GM12878 (cell line): ENCODE data around the gene DHRS1. TPM values are rescaled to one million over a fixed set of nuclear protein-coding genes. Genes with fewer than 3 reads are reported as not detected.

Experiments used
- ATAC-seq: fragments of 200-7000 bp; cut with Tn5 transposase; 3 replicates; pipeline ENCODE4 v1.9.1; 2020; ENCODE audit warnings: mild to moderate bottlenecking, moderate library complexity
- BruUV-seq: library from RNA; stranded (reverse); fragments of 400-500 nt; replicated peaks from 2 replicates; lab custom pipeline; 2021; lab: Mats Ljungman, UMichigan
- CTCF ChIA-PET: fragments of 300-600 bp; sonication (Branson Sonifier 250); formaldehyde crosslinking; extraction: SDS; loops from one replicate; lab custom pipeline; 2021; ENCODE audit warnings: inconsistent platforms; lab: Yijun Ruan, JAX
- POLR2A ChIA-PET: fragments of 350-600 bp; formaldehyde crosslinking; extraction: SDS; loops from one replicate; lab custom pipeline; 2021; ENCODE audit warnings: inconsistent platforms; lab: Charles Lee
- RAD21 ChIA-PET: fragments of 300-600 bp; sonication (Branson Sonifier 250); formaldehyde crosslinking; loops from one replicate; lab custom pipeline; 2023; ENCODE audit warnings: antibody characterized with exemption; ENCODE audit not compliant: unreplicated experiment; lab: Charles Lee
- SMC1A ChIA-PET: fragments of 300-600 bp; sonication (Branson Sonifier 250); formaldehyde crosslinking; loops from one replicate; lab custom pipeline; 2023; ENCODE audit not compliant: unreplicated experiment, uncharacterized antibody; lab: Charles Lee
- DNase-seq: peaks from one replicate; pipeline ENCODE4 v3.0.0-alpha.2; 2011; ENCODE audit warnings: low read depth, low spot score
- FAIRE-seq: peaks from 3 replicates; lab custom pipeline; 2011; peaks lifted over from hg19 to GRCh38; lab: Jason Lieb, UNC
- H2AFZ ChIP-seq: 2 replicates; pipeline ENCODE4 v1.6.0; 2011; ENCODE audit warnings: low read depth, low read length, control low read depth; ENCODE audit not compliant: control insufficient read depth
- H3K27ac ChIP-seq: 2 replicates; pipeline ENCODE4 v1.5.1; 2011; ENCODE audit warnings: control low read depth; ENCODE audit not compliant: control insufficient read depth, insufficient read depth
- H3K27me3 ChIP-seq, 2 experiments: replicated peaks in 1 of 2; 2 replicates each; pipeline versions ENCODE4 v1.6.0 to v1.6.1; 2011; ENCODE audit warnings: low read length in 1 of 2; ENCODE audit not compliant: control insufficient read depth in 2 of 2, insufficient read depth in 2 of 2
- H3K36me3 ChIP-seq, 2 experiments: 2 replicates each; pipeline ENCODE4 v1.5.1; 2011; ENCODE audit warnings: low read length in 1 of 2; ENCODE audit not compliant: control insufficient read depth in 2 of 2, insufficient read depth in 2 of 2
- H3K4me1 ChIP-seq: 2 replicates; pipeline ENCODE4 v1.6.1; 2011; ENCODE audit warnings: mild to moderate bottlenecking, low read length, moderate library complexity, mixed read lengths; ENCODE audit not compliant: control insufficient read depth, insufficient read depth
- H3K4me2 ChIP-seq: 2 replicates; pipeline ENCODE4 v1.6.0; 2011; ENCODE audit warnings: control low read depth; ENCODE audit not compliant: control insufficient read depth, insufficient read depth
- H3K4me3 ChIP-seq: fragments of 200-600 bp; sonication (generic); 2 replicates; pipeline ENCODE4 v1.5.1; 2016
- H3K79me2 ChIP-seq: 2 replicates; pipeline ENCODE4 v1.6.0; 2011; ENCODE audit warnings: low read length; ENCODE audit not compliant: control insufficient read depth, insufficient read depth
- H3K9ac ChIP-seq: 2 replicates; pipeline ENCODE4 v1.8.0; 2011; ENCODE audit warnings: low read length, control low read depth, mixed read lengths; ENCODE audit not compliant: control insufficient read depth, insufficient read depth
- H3K9me3 ChIP-seq: replicated peaks from 3 replicates; pipeline ENCODE4 v1.5.1; 2011; ENCODE audit warnings: mild to moderate bottlenecking, low read length; ENCODE audit not compliant: control insufficient read depth, insufficient read depth
- H4K20me1 ChIP-seq: 2 replicates; pipeline ENCODE4 v1.6.0; 2011; ENCODE audit not compliant: control insufficient read depth, insufficient read depth
- BRCA1 ChIP-seq: IDR thresholded peaks from 2 replicates; pipeline ENCODE4 v1.6.1; 2011; ENCODE audit warnings: low read depth, low read length, improper control_type of control experiment
- KDM1A ChIP-seq: fragments of 200-600 bp; sonication (generic); IDR thresholded peaks from 2 replicates; pipeline ENCODE4 v1.6.1; 2016; ENCODE audit warnings: borderline replicate concordance
- RAD51 ChIP-seq: fragments of 450-650 bp; IDR thresholded peaks from 2 replicates; pipeline ENCODE4 v1.6.1; 2016; ENCODE audit warnings: moderate library complexity, mild to moderate bottlenecking, inconsistent platforms
- YY1 ChIP-seq: IDR thresholded peaks from 2 replicates; pipeline ENCODE4 v1.6.1; 2011; ENCODE audit warnings: low read depth, mild to moderate bottlenecking, low read length
- WGBS: methylation state at CpG from one replicate; pipeline ENCODE4 v1.1.6; 2016; ENCODE audit warnings: low lambda C conversion rate; ENCODE audit not compliant: insufficient replicate concordance, insufficient coverage; ENCODE audit errors: missing lambda C conversion rate; 5-methylcytosine and 5-hydroxymethylcytosine counted together
- in situ Hi-C: fragments of 300-500 bp; cut with MboI; formaldehyde crosslinking; loops from 9 replicates; pipeline ENCODE4 v1.14.3; 2018; ENCODE audit warnings: mixed read lengths
- intact Hi-C: fragments of 100-400 bp; cut with micrococcal nuclease; formaldehyde crosslinking; loops from one replicate; pipeline ENCODE4 v1.14.2; 2022; ENCODE audit not compliant: unreplicated experiment
- polyA plus RNA-seq, 11 experiments: library from polyadenylated mRNA; depleted of rRNA in 4 of 11; unstranded in 6 of 11; stranded (reverse) in 5 of 11; fragments of >200 nt; fragmentation: Nextera tagmentation in 4 of 11; fragmentation: Illumina TruSeq in 1 of 11; extraction: Ambion mirVana in 4 of 11; extraction: Trizol in 1 of 11; gene quantifications; 1 replicate in 1 of 11; 2 replicates in 10 of 11; pipeline versions ENCODE4 v1.2.1 to v1.2.3, GENCODE V29; 2011 to 2016; ENCODE audit warnings: inconsistent platforms in 2 of 11, missing spikeins in 2 of 11, low read depth in 1 of 11
- total RNA-seq, 4 experiments: library from RNA; depleted of rRNA in 3 of 4; stranded (reverse); fragments of >200 nt in 3 of 4; fragmentation: Illumina TruSeq in 1 of 4; extraction: Trizol in 1 of 4; gene quantifications; 2 replicates each; pipeline versions ENCODE4 v1.2.1 to v1.2.3, GENCODE V29; 2013 to 2021
- TF ChIP-seq, protein P1 (sequence below), 3 experiments: IDR thresholded peaks in 2 of 3; conservative IDR thresholded peaks in 1 of 3; 2 replicates each; pipeline ENCODE4 v1.5.1; 2011; ENCODE audit warnings: low read depth in 3 of 3, low read length in 3 of 3, mild to moderate bottlenecking in 3 of 3, control low read depth in 2 of 3, moderate library complexity in 2 of 3, inconsistent platforms in 1 of 3, mixed read lengths in 1 of 3; ENCODE audit not compliant: control insufficient read depth in 2 of 3, insufficient read depth in 1 of 3; ENCODE audit errors: extremely low read depth in 1 of 3

Gene DHRS1
- total and polyA plus RNA-seq, 10 of the 15 experiments (the other 5 are each of a cell fraction or from before 2014, with no cell fraction given), result 12.1 to 45.0 (median 25.7) TPM

DNA sequence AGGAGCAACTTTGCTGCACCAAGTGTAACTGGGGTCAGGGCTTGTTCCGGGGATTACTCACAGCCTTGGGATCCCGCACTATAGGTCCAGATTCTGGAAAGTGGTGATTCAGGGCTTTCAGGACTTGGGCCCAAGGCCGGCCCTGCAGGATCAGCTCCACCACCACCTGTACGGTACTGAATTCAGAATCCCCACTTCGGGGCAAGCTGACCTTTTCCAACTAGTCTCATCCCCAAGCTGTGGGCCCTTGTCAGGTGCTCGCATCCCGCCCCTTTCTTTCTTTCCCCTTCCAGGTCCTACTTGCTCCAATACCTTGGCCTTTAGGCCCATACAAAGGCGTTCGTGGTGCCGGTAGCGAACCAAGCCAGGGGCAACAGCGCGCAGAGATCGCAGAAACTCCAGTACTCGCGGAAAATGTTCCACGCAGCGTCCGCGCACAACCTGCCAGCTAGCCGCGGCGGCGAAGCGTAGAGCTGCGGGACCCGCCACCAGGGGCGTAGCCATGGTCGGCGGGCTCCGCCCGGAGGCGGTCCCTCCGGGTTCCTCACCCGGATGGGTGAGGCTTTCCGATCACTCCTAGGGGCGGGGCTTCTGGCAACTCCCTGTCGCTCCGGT lies 57.6 kb downstream of the DHRS1 start:
- POLR2A ChIA-PET, result interaction anchor here (0.7 to 9.2 kb wide), 30 partner anchors 9 to 200 kb away, joined by 3 to 171 read pairs (median 6); partner anchors contain the start of genes CBLN3, CHMP4A, CIDEB and DCAF11
- Histone ChIP-seq H3K79me2 (peaks cover 16% of the 10 kb centered on the region), H3K4me2 (peak overlapping the region; percentile 100), H2AFZ (peak overlapping the region; percentile 89), H3K4me1 (peaks cover 16% of the 10 kb centered on the region), H4K20me1 (peaks cover 3% of the 10 kb centered on the region; the same call in 1 of the 2 replicates), H3K36me3 (peaks cover 11 to 29% of the 10 kb centered on the region in 2 experiments), H3K9me3 (no peaks in the 10 kb centered on the region), H3K27ac (peak overlapping the region; percentile 99), H3K9ac (peak overlapping the region; percentile 94), H3K27me3 (no peaks in the 10 kb centered on the region), H3K4me3 (peak overlapping the region; percentile 80)
- CTCF ChIA-PET, result interaction anchor here (0.7 to 12.3 kb wide), 39 partner anchors 9 to 662 kb away, joined by 3 to 368 read pairs (median 4); partner anchors contain the start of genes CHMP4A, CIDEB, DHRS1 and EMC9
- WGBS, result 1% methylated on average over 39 of the region's 39 CpGs
- FAIRE-seq (no peak), DNase-seq (no peak), ATAC-seq (peak; percentile 90)
- RAD21 ChIA-PET, result interaction anchor here (0.6 to 7.2 kb wide), 38 partner anchors 9 to 200 kb away, joined by 3 to 231 read pairs (median 8); partner anchors contain the start of genes CHMP4A, CIDEB, DCAF11 and DHRS1
- TSS peak; percentile 70 for BruUV-seq
- TF ChIP-seq KDM1A (no peak), YY1 (peak; percentile 19; the same call in 1 of the 2 replicates), RAD51 (0 out of 2 replicates have a peak, but pooled peaks have one; percentile 13), BRCA1 (peak; percentile 4; the same call in 1 of the 2 replicates)
- TF ChIP-seq, protein P1, sequence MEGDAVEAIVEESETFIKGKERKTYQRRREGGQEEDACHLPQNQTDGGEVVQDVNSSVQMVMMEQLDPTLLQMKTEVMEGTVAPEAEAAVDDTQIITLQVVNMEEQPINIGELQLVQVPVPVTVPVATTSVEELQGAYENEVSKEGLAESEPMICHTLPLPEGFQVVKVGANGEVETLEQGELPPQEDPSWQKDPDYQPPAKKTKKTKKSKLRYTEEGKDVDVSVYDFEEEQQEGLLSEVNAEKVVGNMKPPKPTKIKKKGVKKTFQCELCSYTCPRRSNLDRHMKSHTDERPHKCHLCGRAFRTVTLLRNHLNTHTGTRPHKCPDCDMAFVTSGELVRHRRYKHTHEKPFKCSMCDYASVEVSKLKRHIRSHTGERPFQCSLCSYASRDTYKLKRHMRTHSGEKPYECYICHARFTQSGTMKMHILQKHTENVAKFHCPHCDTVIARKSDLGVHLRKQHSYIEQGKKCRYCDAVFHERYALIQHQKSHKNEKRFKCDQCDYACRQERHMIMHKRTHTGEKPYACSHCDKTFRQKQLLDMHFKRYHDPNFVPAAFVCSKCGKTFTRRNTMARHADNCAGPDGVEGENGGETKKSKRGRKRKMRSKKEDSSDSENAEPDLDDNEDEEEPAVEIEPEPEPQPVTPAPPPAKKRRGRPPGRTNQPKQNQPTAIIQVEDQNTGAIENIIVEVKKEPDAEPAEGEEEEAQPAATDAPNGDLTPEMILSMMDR (IDR thresholded peaks at IDR 0.05 in 2 of 3, conservative IDR thresholded peaks at IDR 0.05 in 1 of 3; ENCODE audit: control insufficient read depth in 2 of 3, extremely low read depth in 1 of 3, insufficient read depth in 1 of 3, low read depth in 3 of 3, low read length in 3 of 3), result peak; percentile 17 to 52 (median 19); a peak in 3 of 6 replicates
- intact Hi-C loops (loop anchor here (1.0 to 2.0 kb wide), 5 partner anchors 10 to 228 kb away; partner anchors contain the start of genes GMPR2, MDP1, NEDD8 and RABGGTA), in situ Hi-C loops (loop anchor here (5.0 kb wide), 2 partner anchors 55 to 195 kb away; partner anchors contain the start of genes DHRS1 and NOP9)
- SMC1A ChIA-PET, result interaction anchor here (0.7 to 11.0 kb wide), 27 partner anchors 9 to 195 kb away, joined by 3 to 201 read pairs (median 6); partner anchors contain the start of genes CHMP4A, CIDEB, DCAF11 and DHRS1

Other genes with a start within 250 kb of the DHRS1 start
Only the 7 nearest of the 34 such genes appear.
- 3.5 and 4.8 TPM in 2 replicates for gene TGM1, start 36.6 kb downstream of the DHRS1 start, total RNA-seq (2014; rRNA removed)
- 1.6 and 1.7 TPM in 2 replicates for gene TGM1, start 36.6 kb downstream of the DHRS1 start, total RNA-seq (2014; rRNA removed; fragmentation: Illumina TruSeq; extraction: Trizol)
- gene TGM1, start 36.6 kb downstream of the DHRS1 start, total RNA-seq (2021), result 4.6 and 5.9 TPM in 2 replicates
- 1.3 and 1.9 TPM in 2 replicates for gene TGM1, start 36.6 kb downstream of the DHRS1 start, polyA plus RNA-seq (2011; rRNA removed)
- 0.79 and 3.9 TPM in 2 replicates for gene TGM1, start 36.6 kb downstream of the DHRS1 start, polyA plus RNA-seq (2014; fragmentation: Illumina TruSeq; extraction: Trizol)
- under 1 TPM; 0.05 to 0.18 TPM for gene TGM1, start 36.6 kb downstream of the DHRS1 start, polyA plus RNA-seq (2014; fragmentation: Nextera tagmentation; extraction: Ambion mirVana)
- gene TGM1, start 36.6 kb downstream of the DHRS1 start, polyA plus RNA-seq (2014; rRNA removed), result 4.4 and 6.0 TPM in 2 replicates
- 1 to 10 TPM in 1 of 2 experiments, under 1 TPM in 1; 0.63 to 1.3 TPM for gene TGM1, start 36.6 kb downstream of the DHRS1 start, polyA plus RNA-seq (2016; fragmentation: Nextera tagmentation; extraction: Ambion mirVana)
- 54.1 and 55.7 TPM in 2 replicates for gene RABGGTA, start 28.2 kb downstream of the DHRS1 start, total RNA-seq (2014; rRNA removed)
- gene RABGGTA, start 28.2 kb downstream of the DHRS1 start, total RNA-seq (2014; rRNA removed; fragmentation: Illumina TruSeq; extraction: Trizol), result 19.1 and 20.2 TPM in 2 replicates
- 54.4 and 59.1 TPM in 2 replicates for gene RABGGTA, start 28.2 kb downstream of the DHRS1 start, total RNA-seq (2021)
- 15.8 and 37.5 TPM in 2 replicates for gene RABGGTA, start 28.2 kb downstream of the DHRS1 start, polyA plus RNA-seq (2011; rRNA removed)
- gene RABGGTA, start 28.2 kb downstream of the DHRS1 start, polyA plus RNA-seq (2014; fragmentation: Illumina TruSeq; extraction: Trizol), result 18.4 and 35.6 TPM in 2 replicates
- gene RABGGTA, start 28.2 kb downstream of the DHRS1 start, polyA plus RNA-seq (2014; fragmentation: Nextera tagmentation; extraction: Ambion mirVana), result 10 to 100 TPM; 38.2 to 38.6 TPM
- gene RABGGTA, start 28.2 kb downstream of the DHRS1 start, polyA plus RNA-seq (2014; rRNA removed), result 55.1 and 59.8 TPM in 2 replicates
- 10 to 100 TPM; 69.5 to 75.6 TPM for gene RABGGTA, start 28.2 kb downstream of the DHRS1 start, polyA plus RNA-seq (2016; fragmentation: Nextera tagmentation; extraction: Ambion mirVana)
- 33.1 and 33.4 TPM in 2 replicates for gene NOP9, start 70 bp upstream of the DHRS1 start, total RNA-seq (2014; rRNA removed)
- gene NOP9, start 70 bp upstream of the DHRS1 start, total RNA-seq (2014; rRNA removed; fragmentation: Illumina TruSeq; extraction: Trizol), result 24.2 and 25.4 TPM in 2 replicates
- 36.8 and 43.9 TPM in 2 replicates for gene NOP9, start 70 bp upstream of the DHRS1 start, total RNA-seq (2021)
- 11.4 and 17.0 TPM in 2 replicates for gene NOP9, start 70 bp upstream of the DHRS1 start, polyA plus RNA-seq (2011; rRNA removed)
- 28.6 and 28.8 TPM in 2 replicates for gene NOP9, start 70 bp upstream of the DHRS1 start, polyA plus RNA-seq (2014; fragmentation: Illumina TruSeq; extraction: Trizol)
- 1 to 10 TPM; 2.4 to 3.4 TPM for gene NOP9, start 70 bp upstream of the DHRS1 start, polyA plus RNA-seq (2014; fragmentation: Nextera tagmentation; extraction: Ambion mirVana)
- gene NOP9, start 70 bp upstream of the DHRS1 start, polyA plus RNA-seq (2014; rRNA removed), result 23.6 and 26.1 TPM in 2 replicates
- 1 to 10 TPM; 4.9 to 6.1 TPM for gene NOP9, start 70 bp upstream of the DHRS1 start, polyA plus RNA-seq (2016; fragmentation: Nextera tagmentation; extraction: Ambion mirVana)
- gene CIDEB, start 8.2 kb upstream of the DHRS1 start, total RNA-seq (2014; rRNA removed), result 4.1 and 5.5 TPM in 2 replicates
- 2.5 and 2.7 TPM in 2 replicates for gene CIDEB, start 8.2 kb upstream of the DHRS1 start, total RNA-seq (2014; rRNA removed; fragmentation: Illumina TruSeq; extraction: Trizol)
- 5.1 and 5.5 TPM in 2 replicates for gene CIDEB, start 8.2 kb upstream of the DHRS1 start, total RNA-seq (2021)
- 0.19 and 0.34 TPM in 2 replicates for gene CIDEB, start 8.2 kb upstream of the DHRS1 start, polyA plus RNA-seq (2011; rRNA removed)
- 5.2 and 5.7 TPM in 2 replicates for gene CIDEB, start 8.2 kb upstream of the DHRS1 start, polyA plus RNA-seq (2014; fragmentation: Illumina TruSeq; extraction: Trizol)
- 1 to 10 TPM in 1 of 2 experiments, under 1 TPM in 1; 0.82 to 2.3 TPM for gene CIDEB, start 8.2 kb upstream of the DHRS1 start, polyA plus RNA-seq (2014; fragmentation: Nextera tagmentation; extraction: Ambion mirVana)
- 5.4 and 6.3 TPM in 2 replicates for gene CIDEB, start 8.2 kb upstream of the DHRS1 start, polyA plus RNA-seq (2014; rRNA removed)
- gene CIDEB, start 8.2 kb upstream of the DHRS1 start, polyA plus RNA-seq (2016; fragmentation: Nextera tagmentation; extraction: Ambion mirVana), result 1 to 10 TPM; 3.1 to 3.3 TPM
- gene LTB4R2, start 10.4 kb upstream of the DHRS1 start, total RNA-seq (2014; rRNA removed), result 7.8 and 10.0 TPM in 2 replicates
- gene LTB4R2, start 10.4 kb upstream of the DHRS1 start, total RNA-seq (2014; rRNA removed; fragmentation: Illumina TruSeq; extraction: Trizol), result 2.6 and 2.8 TPM in 2 replicates
- gene LTB4R2, start 10.4 kb upstream of the DHRS1 start, total RNA-seq (2021), result 8.9 and 13.0 TPM in 2 replicates
- 2.4 and 2.5 TPM in 2 replicates for gene LTB4R2, start 10.4 kb upstream of the DHRS1 start, polyA plus RNA-seq (2011; rRNA removed)
- 3.0 and 3.3 TPM in 2 replicates for gene LTB4R2, start 10.4 kb upstream of the DHRS1 start, polyA plus RNA-seq (2014; fragmentation: Illumina TruSeq; extraction: Trizol)
- under 1 TPM; 0.06 to 0.09 TPM for gene LTB4R2, start 10.4 kb upstream of the DHRS1 start, polyA plus RNA-seq (2014; fragmentation: Nextera tagmentation; extraction: Ambion mirVana)
- gene LTB4R2, start 10.4 kb upstream of the DHRS1 start, polyA plus RNA-seq (2014; rRNA removed), result 16.0 and 17.8 TPM in 2 replicates
- 1 to 10 TPM in 1 of 2 experiments, under 1 TPM in 1; 0.96 to 1.2 TPM for gene LTB4R2, start 10.4 kb upstream of the DHRS1 start, polyA plus RNA-seq (2016; fragmentation: Nextera tagmentation; extraction: Ambion mirVana)
- 4.9 and 10.8 TPM in 2 replicates for gene LTB4R, start 11.7 kb upstream of the DHRS1 start, total RNA-seq (2014; rRNA removed)
- gene LTB4R, start 11.7 kb upstream of the DHRS1 start, total RNA-seq (2014; rRNA removed; fragmentation: Illumina TruSeq; extraction: Trizol), result 2.9 and 3.1 TPM in 2 replicates
- 6.8 and 9.2 TPM in 2 replicates for gene LTB4R, start 11.7 kb upstream of the DHRS1 start, total RNA-seq (2021)
- gene LTB4R, start 11.7 kb upstream of the DHRS1 start, polyA plus RNA-seq (2011; rRNA removed), result 3.9 and 4.8 TPM in 2 replicates
- gene LTB4R, start 11.7 kb upstream of the DHRS1 start, polyA plus RNA-seq (2014; fragmentation: Illumina TruSeq; extraction: Trizol), result 7.8 and 10.6 TPM in 2 replicates
- 1 to 10 TPM; 1.2 to 1.7 TPM for gene LTB4R, start 11.7 kb upstream of the DHRS1 start, polyA plus RNA-seq (2014; fragmentation: Nextera tagmentation; extraction: Ambion mirVana)
- gene LTB4R, start 11.7 kb upstream of the DHRS1 start, polyA plus RNA-seq (2014; rRNA removed), result 14.0 and 18.3 TPM in 2 replicates
- gene LTB4R, start 11.7 kb upstream of the DHRS1 start, polyA plus RNA-seq (2016; fragmentation: Nextera tagmentation; extraction: Ambion mirVana), result 1 to 10 TPM; 3.1 to 3.2 TPM
- gene ADCY4, start 35.3 kb upstream of the DHRS1 start, total RNA-seq (2014; rRNA removed), result 0.11 and 0.23 TPM in 2 replicates
- 0.46 TPM in 1 of 2 replicates, not detected in the other for gene ADCY4, start 35.3 kb upstream of the DHRS1 start, total RNA-seq (2014; rRNA removed; fragmentation: Illumina TruSeq; extraction: Trizol)
- 0.87 and 1.0 TPM in 2 replicates for gene ADCY4, start 35.3 kb upstream of the DHRS1 start, total RNA-seq (2021)
- gene ADCY4, start 35.3 kb upstream of the DHRS1 start, polyA plus RNA-seq (2011; rRNA removed), result 0.09 and 0.34 TPM in 2 replicates
- gene ADCY4, start 35.3 kb upstream of the DHRS1 start, polyA plus RNA-seq (2014; fragmentation: Illumina TruSeq; extraction: Trizol), result 0.21 and 0.60 TPM in 2 replicates
- gene ADCY4, start 35.3 kb upstream of the DHRS1 start, polyA plus RNA-seq (2014; fragmentation: Nextera tagmentation; extraction: Ambion mirVana), result under 1 TPM; 0.05 to 0.11 TPM
- 0.19 and 1.1 TPM in 2 replicates for gene ADCY4, start 35.3 kb upstream of the DHRS1 start, polyA plus RNA-seq (2014; rRNA removed)
- under 1 TPM; 0.21 to 0.33 TPM for gene ADCY4, start 35.3 kb upstream of the DHRS1 start, polyA plus RNA-seq (2016; fragmentation: Nextera tagmentation; extraction: Ambion mirVana)